HUES48 (cell line): ENCODE measurements around the gene PCDHAC1.

Source experiments
- H3K27ac ChIP-seq: one replicate; pipeline ENCODE4 v1.7.0; 2013; ENCODE audit warnings: low read depth, low read length, inconsistent platforms
- H3K27me3 ChIP-seq: 2 replicates; pipeline ENCODE4 v1.6.1; 2013; ENCODE audit warnings: mild to moderate bottlenecking, low read length; ENCODE audit not compliant: control insufficient read depth, insufficient read depth
- H3K36me3 ChIP-seq: 2 replicates; pipeline ENCODE4 v1.6.1; 2013; ENCODE audit warnings: low read length; ENCODE audit not compliant: control insufficient read depth, insufficient read depth
- H3K4me1 ChIP-seq: 2 replicates; pipeline ENCODE4 v1.6.1; 2013; ENCODE audit warnings: mild to moderate bottlenecking, low read length; ENCODE audit not compliant: control insufficient read depth, insufficient read depth
- H3K4me3 ChIP-seq: 2 replicates; pipeline ENCODE4 v1.5.1; 2013; ENCODE audit warnings: mild to moderate bottlenecking, low read depth, low read length
- H3K9ac ChIP-seq: 2 replicates; pipeline ENCODE4 v1.6.1; 2013; ENCODE audit warnings: mild to moderate bottlenecking, low read depth, low read length, moderate library complexity
- H3K9me3 ChIP-seq: 2 replicates; pipeline ENCODE4 v1.6.1; 2013; ENCODE audit warnings: low read length; ENCODE audit not compliant: control insufficient read depth, insufficient read depth

The PCDHAC1 gene

DNA sequence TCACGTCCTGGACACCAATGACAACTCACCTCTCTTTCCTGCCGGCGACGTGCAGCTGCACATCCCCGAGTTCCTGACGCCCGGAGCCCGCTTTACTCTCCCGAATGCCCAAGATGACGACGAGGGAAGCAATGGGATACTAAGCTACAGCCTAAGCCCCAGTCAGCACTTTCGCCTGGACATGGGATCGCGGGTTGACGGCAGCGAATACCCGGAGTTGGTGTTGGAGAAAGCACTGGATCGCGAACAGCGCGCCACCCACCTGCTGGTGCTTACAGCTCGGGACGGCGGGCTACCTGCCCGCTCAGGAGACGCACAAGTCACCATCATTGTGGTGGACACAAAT lies 1.1 kb downstream of the PCDHAC1 start:
- H3K9me3 ChIP-seq = no peaks in the 10 kb centered on the region
- no peak overlapping the region for H3K27ac ChIP-seq
- peak overlapping the region; percentile 69 for H3K4me3 ChIP-seq
- peaks cover 42% of the 10 kb centered on the region for H3K27me3 ChIP-seq
- no peak overlapping the region; the same call in 1 of the 2 replicates for H3K9ac ChIP-seq
- peaks cover 12% of the 10 kb centered on the region for H3K4me1 ChIP-seq
- no peaks in the 10 kb centered on the region for H3K36me3 ChIP-seq

DNA sequence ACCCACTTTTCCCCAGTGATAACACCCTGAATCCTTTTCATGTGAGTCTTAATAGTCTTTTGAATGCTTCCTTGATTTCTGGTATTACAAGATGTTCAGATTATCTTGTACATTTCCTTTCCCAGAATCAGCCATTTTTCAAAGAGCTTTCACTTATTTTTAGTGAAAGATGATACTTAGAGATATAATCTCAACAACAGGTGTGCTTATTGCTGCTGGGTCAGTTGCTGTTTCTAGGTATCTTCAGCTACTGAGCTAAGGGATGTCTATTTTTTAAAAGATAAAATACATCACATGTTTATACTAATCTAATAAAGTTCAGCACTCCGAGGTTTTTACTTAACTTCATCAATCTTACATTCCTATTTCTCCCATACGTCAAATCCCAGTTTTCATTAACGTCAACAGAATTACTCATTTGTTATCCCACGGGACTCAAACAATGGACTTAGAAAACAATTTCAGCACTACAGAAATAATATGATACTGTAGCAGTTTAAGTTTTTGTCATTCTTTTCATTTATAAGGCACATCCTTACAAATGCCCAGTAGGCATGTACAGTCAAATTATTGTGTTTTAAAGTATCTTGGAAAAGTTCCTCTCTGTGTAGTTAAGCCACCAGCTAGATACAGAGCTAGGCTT lies 9.0 kb downstream of the PCDHAC1 start:
- no peak overlapping the region for H3K9ac ChIP-seq
- H3K36me3 ChIP-seq = no peaks in the 10 kb centered on the region
- H3K4me1 ChIP-seq = no peaks in the 10 kb centered on the region
- H3K9me3 ChIP-seq = no peaks in the 10 kb centered on the region
- no peaks in the 10 kb centered on the region for H3K27me3 ChIP-seq
- no peak overlapping the region for H3K4me3 ChIP-seq
- H3K27ac ChIP-seq = no peak overlapping the region

DNA sequence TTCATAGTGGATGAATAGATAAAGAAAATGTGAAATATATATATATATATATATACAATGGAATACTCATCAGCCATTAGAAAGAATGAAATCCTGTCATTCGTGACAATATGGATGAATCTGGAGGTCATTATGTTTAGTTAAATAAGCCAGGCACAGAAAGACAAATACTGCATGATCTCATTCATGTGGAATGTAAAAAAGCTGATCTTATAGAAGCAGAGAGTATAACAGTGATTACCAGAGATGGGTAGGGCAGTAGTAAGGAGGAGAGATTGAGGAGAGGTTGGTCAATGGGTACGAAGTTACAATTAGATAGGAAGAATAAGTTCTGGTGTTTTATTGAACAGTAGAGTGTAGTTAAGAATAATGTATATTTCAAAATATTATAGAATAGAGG lies 20.5 kb downstream of the PCDHAC1 start:
- Histone ChIP-seq H3K4me1 (no peaks in the 10 kb centered on the region), H3K27me3 (no peaks in the 10 kb centered on the region), H3K27ac (no peak overlapping the region), H3K9me3 (no peaks in the 10 kb centered on the region), H3K4me3 (no peak overlapping the region), H3K36me3 (no peaks in the 10 kb centered on the region), H3K9ac (no peak overlapping the region)

DNA sequence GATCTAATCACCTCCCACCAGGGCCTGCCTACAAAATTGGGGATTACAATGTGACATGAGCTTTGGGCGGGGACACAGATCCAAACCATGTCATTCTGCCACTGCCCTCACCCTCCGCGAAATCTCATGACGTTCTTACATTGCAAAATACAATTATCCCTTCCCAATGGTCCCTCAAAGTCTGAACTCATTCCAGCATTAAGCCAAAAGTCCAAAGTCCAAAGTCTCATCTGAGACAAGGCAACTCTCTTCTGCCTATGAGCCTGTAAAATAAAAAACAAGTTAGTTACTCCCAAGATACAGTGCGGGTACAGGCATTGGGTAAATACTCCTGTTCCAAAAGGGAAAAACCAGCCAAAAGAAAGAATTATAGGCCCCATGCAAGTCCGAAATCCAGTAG lies 25.5 kb downstream of the PCDHAC1 start:
- H3K4me1 ChIP-seq = no peaks in the 10 kb centered on the region
- no peaks in the 10 kb centered on the region for H3K9me3 ChIP-seq
- no peak overlapping the region for H3K4me3 ChIP-seq
- no peak overlapping the region for H3K9ac ChIP-seq
- no peak overlapping the region for H3K27ac ChIP-seq
- no peaks in the 10 kb centered on the region for H3K27me3 ChIP-seq
- no peaks in the 10 kb centered on the region for H3K36me3 ChIP-seq

DNA sequence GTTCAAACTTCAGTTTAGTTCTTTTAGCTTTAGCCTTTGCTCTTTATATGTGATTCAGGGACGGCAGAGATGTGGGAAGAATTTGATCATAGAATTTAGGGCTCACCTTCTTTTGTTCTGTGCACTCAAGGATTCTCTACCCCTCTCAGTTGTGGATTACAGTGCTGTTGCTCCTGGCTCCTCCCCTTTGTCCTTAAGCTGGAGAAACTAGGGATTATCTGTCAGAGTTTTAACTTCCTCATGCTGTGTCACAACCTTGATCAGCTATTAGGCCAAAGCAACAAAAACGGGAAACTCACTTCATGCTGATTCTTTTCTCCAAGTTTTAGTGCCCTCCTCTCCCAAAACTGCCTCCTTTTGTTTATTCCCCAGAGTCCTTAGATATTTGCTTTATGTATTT lies 27.1 kb downstream of the PCDHAC1 start:
- no peaks in the 10 kb centered on the region for H3K27me3 ChIP-seq
- no peak overlapping the region for H3K4me3 ChIP-seq
- H3K27ac ChIP-seq = no peak overlapping the region
- no peak overlapping the region for H3K9ac ChIP-seq
- no peaks in the 10 kb centered on the region for H3K9me3 ChIP-seq
- H3K36me3 ChIP-seq = no peaks in the 10 kb centered on the region
- no peaks in the 10 kb centered on the region for H3K4me1 ChIP-seq

DNA sequence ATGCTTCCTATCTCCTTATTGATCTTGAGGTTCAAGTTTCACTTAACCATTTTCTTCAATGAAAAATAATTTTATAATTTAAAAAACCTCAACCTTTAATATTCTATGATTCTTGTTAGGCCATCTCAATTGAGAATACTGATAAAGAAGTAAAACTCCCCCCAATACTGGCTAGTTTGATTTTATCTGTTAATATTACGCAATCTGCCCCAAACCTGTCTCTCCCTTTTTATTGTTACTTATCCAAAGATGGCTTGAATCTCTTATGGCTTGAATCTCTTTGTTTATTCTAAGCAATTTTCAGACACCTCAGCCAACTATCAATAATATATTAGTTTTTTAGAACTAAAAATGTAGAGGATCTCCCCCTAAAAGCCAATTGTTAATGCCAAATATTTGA lies 36.1 kb downstream of the PCDHAC1 start:
- Histone ChIP-seq H3K27ac (no peak overlapping the region), H3K36me3 (no peaks in the 10 kb centered on the region), H3K27me3 (peaks cover 27% of the 10 kb centered on the region), H3K9ac (no peak overlapping the region), H3K9me3 (no peaks in the 10 kb centered on the region), H3K4me3 (no peak overlapping the region), H3K4me1 (peaks cover 12% of the 10 kb centered on the region)

DNA sequence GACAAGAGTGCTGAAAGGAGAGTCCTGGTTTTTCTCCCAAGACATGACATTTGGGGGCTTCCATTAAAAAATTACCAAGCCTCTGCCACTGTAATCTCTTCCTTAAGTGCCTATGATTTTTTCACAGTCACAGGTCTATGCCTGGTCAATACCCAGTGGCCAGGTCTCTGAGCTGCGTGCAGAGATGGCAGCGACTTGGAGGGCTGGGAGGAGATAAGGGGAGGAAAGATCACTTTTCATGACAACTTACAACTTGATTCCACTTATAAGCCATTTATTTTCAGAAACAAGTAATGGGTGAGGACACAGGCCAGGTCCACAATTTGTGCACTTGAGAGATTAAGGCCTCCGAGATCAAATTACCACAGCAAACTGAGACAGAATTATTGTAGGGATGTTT lies 38.3 kb downstream of the PCDHAC1 start:
- Histone ChIP-seq H3K4me1 (peaks cover 15% of the 10 kb centered on the region), H3K36me3 (no peaks in the 10 kb centered on the region), H3K9ac (no peak overlapping the region), H3K4me3 (no peak overlapping the region), H3K9me3 (no peaks in the 10 kb centered on the region), H3K27ac (no peak overlapping the region), H3K27me3 (peaks cover 42% of the 10 kb centered on the region)

DNA sequence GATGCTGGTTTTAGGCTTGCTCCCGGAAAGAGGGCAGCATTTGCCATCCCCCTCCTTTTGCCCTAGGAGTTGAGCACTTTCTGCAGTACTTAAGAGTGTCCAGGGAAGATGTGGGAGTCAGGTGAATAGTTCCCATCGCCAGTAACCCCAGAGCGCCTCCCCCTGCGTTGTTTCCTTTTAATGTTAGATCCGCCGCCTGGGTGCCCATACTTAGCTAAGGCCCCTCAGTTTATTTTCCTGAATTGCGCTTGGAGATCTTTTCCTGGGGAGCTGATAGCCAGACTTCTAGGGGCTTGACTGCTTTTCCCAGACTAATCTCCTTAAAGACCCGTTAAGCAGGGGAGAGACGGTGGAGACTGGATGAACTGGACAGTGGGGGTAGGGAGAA lies 39.8 kb downstream of the PCDHAC1 start:
- H3K9ac ChIP-seq = peak overlapping the region; percentile 46; the same call in 1 of the 2 replicates
- no peaks in the 10 kb centered on the region for H3K36me3 ChIP-seq
- H3K27ac ChIP-seq = peak overlapping the region; percentile 44
- H3K4me3 ChIP-seq = peak overlapping the region; percentile 95
- H3K27me3 ChIP-seq = peaks cover 42% of the 10 kb centered on the region
- H3K4me1 ChIP-seq = peaks cover 19% of the 10 kb centered on the region
- H3K9me3 ChIP-seq = no peaks in the 10 kb centered on the region

DNA sequence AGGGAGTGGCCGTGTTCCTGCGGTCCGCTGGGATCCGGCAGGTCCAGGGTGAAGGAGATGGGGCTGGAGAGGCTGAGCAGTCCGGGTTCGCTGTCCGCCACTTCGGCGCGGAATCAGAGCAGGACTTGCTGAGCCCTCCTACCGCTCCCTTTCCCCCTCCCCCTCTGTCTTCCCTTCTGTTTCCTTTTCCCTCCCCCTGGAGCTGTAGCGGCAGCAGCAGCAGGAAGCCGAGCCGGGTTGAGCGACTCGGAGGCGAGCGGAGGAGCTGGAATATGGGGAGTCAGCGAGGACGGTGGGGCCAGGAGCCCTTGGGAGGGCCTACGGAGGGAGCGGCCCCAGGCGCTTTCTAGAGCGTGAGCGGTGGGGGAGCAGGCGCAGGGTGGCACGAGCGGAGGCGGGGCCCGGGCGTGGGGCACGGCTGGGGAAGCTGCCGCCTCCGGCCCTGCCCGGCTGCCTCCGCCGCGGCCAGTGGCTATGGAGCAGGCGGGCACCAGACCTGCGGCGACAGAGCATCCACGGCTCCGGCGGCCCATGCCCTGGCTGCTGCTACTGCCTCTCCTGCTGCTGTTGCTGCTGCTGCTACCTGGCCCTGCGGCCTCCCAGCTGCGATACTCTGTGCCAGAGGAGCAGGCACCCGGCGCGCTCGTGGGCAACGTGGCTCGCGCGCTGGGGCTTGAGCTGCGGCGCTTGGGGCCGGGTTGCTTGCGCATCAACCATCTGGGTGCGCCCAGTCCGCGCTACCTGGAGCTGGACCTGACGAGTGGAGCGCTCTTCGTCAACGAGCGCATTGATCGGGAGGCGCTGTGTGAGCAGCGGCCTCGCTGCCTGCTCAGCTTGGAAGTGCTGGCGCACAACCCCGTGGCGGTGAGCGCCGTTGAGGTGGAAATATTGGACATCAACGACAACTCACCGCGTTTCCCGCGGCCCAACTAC lies 40.5 kb downstream of the PCDHAC1 start, which contains the start of gene PCDHAC2:
TSS of gene PCDHAC2 (plus strand) at position 184 of the 933 bp plus-strand sequence. CDS start at position 475, 291 bp downstream.
- Histone ChIP-seq H3K27me3 (peaks cover 42% of the 10 kb centered on the region), H3K4me1 (peaks cover 21% of the 10 kb centered on the region), H3K9ac (peak within 1 kb of the TSS; percentile 46), H3K36me3 (no peaks in the 10 kb centered on the region), H3K9me3 (no peaks in the 10 kb centered on the region), H3K4me3 (peak within 1 kb of the TSS; percentile 95), H3K27ac (peak within 1 kb of the TSS; percentile 44)

DNA sequence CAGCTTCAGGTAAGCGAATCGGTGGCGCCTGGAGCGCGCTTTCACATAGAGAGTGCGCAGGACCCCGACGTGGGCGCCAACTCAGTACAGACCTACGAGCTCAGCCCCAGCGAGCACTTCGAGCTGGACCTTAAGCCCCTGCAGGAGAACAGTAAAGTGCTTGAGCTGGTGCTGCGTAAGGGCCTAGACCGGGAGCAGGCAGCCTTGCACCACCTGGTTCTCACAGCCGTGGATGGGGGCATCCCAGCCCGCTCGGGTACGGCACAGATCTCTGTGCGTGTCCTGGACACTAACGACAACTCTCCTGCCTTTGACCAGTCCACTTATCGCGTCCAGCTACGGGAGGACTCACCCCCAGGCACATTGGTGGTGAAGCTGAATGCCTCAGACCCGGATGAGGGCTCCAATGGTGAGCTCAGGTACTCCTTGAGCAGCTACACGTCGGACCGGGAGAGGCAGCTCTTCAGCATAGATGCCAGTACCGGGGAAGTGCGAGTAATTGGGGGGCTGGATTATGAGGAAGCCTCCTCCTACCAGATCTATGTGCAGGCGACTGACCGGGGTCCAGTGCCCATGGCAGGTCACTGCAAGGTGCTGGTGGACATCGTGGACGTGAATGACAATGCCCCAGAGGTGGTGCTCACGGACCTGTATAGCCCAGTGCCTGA lies 41.3 kb downstream of the PCDHAC1 start:
- Histone ChIP-seq H3K36me3 (no peaks in the 10 kb centered on the region), H3K9ac (no peak overlapping the region; the same call in 1 of the 2 replicates), H3K27ac (no peak overlapping the region), H3K9me3 (no peaks in the 10 kb centered on the region), H3K4me3 (peak overlapping the region; percentile 95), H3K4me1 (peaks cover 21% of the 10 kb centered on the region), H3K27me3 (peaks cover 42% of the 10 kb centered on the region)

DNA sequence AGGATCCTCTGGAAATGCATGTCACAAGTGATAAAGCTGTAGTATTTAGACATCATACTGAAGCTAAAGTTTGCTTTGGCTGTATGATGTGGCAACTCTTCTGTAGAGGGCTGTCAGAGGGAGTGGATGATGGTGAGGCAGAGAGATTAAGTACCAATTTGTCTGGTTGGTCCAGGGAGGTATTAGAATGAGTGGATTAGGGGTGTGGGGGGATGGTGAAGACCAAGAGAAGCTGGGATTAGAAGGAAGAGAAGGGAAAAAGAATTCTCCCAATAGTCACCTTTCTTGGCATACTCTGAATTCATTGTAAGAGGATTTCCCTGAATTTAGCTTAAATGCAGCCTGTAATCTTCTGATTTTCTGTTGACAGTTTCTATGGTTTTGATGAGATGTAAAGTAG lies 43.8 kb downstream of the PCDHAC1 start:
- Histone ChIP-seq H3K9ac (no peak overlapping the region), H3K27ac (no peak overlapping the region), H3K4me3 (no peak overlapping the region)

More for the DNA sequence above, 43.8 kb downstream of the PCDHAC1 start:
- Histone ChIP-seq H3K27me3 (peaks cover 33% of the 10 kb centered on the region), H3K9me3 (no peaks in the 10 kb centered on the region), H3K36me3 (no peaks in the 10 kb centered on the region), H3K4me1 (peaks cover 19% of the 10 kb centered on the region)
